Activated CD4-positive, CD25-positive, alpha-beta regulatory T cell treated with anti-CD3 and anti-CD28 coated beads, Interleukin-2, amount 50 U/mL, for 24 hours (primary cell): ENCODE results near the gene HMX1.

Experiments used
- ATAC-seq, 2 donors: fragments of 150-1000 bp; cut with Tn5 transposase; one replicate each; pipeline ENCODE4 v1.10.0; 2021; ENCODE audit warnings: mild to moderate bottlenecking in 1 of 2, moderate library complexity in 1 of 2

HMX1 gene

DNA sequence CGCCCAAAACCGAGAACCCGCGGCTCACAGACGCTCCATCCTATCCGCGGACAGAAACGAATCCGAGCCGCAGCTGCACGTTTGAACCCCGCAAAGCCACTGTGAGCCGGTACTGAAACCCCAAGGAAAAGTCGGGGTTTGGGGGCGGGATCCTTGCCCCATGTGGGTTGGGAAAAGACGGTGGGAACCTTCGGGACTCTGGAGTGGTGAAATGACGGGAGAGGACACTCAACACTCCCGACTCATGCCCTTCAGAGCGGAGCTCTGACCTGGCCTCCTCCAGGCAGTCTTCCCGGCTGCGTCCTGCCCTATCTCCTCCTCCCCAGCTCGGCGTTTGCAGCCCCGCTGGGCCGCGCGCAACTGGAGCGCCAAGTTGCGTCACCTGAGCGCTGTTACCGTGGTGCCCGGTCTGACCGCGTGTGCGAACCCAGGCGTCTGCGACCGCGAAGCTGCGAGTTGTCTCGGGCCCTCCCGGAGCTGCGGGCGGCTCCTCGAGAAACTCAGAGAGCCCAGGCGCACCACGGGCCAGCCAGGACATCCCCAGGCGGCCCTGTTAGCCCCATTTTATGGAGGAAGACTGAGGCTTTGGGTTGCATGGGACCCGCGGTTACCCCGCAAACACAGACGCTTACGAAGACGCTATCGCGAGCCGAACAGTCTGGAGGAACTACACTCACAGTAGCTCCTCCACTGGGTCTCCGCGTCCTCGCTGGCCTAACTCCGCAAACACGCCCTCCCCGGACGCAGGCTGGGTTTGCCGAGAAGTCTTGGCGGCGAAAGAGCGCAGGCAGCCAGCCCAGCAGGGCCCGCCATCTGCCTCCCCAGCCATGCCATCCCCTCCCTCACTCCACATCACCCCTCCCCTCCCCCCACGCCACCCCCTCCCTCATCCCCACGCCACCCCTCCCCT, 20.3 kb upstream of the HMX1 start:
- no peak for ATAC-seq

- no peak for ATAC-seq
These were observed 19.6 kb upstream of the HMX1 start for GRCh38 chr4:8891255-8891645.

- no peak for ATAC-seq
These were observed 17.2 kb upstream of the HMX1 start for GRCh38 chr4:8888856-8889255.

DNA sequence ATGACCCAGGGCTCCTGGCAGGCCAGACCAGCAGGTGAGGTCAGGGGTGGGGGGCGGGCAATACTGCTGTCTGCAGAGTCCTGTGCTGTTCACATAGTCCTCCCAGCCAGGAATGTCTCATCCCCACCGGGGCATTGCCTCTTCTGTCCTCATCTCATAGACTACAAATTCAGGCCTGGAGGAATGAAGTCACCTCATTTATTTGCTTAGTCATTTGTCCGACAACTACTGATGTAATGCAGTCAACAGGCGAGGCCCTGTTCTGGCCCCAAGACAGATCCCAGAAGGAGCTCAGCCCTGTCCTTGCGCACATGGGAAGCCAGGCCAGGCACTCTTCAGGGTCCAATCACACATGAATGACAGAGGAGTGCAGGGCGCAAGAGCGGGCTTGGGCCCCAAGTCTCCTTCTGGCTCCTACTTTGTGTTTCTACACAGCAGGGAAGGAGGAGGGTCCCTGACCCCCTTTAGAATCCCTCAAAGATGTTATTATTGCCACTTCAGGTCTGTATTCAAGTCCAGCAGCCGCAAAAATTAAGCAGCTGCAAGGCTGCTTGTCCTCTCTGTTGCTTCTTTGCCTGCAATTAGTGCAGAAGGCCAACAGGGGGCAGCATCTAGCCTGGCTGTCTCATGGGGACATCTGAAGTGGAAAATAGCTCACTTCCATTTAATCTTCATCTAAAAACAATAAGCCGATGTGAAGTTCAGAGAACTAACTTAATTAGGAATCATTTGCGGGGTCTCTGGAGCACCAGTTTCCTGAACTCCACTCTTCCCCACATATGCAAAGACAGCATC, 15.2 kb upstream of the HMX1 start:
- ATAC-seq = no peak

DNA sequence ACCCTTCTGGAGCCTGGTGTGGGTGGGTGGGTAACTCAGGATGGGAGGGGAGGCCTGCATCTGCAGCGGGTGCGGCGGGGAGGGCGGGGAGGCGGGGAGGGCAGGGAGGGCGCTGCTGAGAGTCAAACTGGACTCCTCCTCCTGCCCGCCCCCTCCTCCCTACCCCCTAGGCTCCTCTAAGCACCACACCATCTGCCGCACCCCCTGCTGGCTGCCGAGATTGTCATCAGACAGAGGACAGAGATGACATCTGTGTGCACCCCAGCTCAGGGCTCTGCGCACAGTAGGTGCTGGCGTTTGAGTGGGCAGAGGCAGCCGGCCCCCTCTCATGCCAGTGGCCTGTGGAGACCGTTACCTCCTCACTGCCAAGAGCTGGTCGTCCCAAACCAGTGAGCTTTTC, 10.6 kb upstream of the HMX1 start:
- ATAC-seq = no peak

DNA sequence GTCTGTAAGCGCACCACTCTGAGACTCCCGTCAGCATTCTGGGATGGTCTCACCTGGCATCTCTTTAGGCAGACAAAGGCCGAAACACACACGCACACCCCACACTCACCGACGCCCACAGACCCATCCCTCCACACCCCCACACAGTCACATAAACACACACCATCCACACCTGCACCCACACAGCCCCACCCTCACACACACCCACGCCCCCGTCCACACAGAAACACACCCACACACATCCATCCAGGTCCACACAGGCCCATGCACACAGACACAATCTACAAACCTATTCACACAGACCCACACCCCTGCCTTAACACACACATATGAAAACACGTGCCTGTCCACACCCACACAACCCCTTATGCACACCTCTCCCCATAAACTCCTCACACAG, 9.2 kb upstream of the HMX1 start:
- no peak for ATAC-seq

- ATAC-seq = no peak
These were observed 7.9 kb upstream of the HMX1 start for GRCh38 chr4:8879574-8879973.

- ATAC-seq = no peak
These were observed 6.8 kb upstream of the HMX1 start for GRCh38 chr4:8878421-8878820.

DNA sequence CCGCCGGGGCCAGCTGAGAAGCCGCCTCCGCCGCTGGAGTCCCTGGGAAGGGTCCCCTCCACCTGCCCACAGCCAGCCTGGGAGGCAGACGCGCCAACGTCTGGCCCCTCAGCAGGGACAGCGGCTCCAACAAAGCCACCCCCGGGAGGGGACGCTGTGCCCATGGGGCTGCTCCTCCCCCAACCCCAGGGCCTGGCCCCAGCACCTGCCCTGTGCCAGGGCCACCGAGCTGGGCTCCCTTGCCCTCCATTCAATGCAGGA, 6.1 kb upstream of the HMX1 start:
- ATAC-seq = no peak

DNA sequence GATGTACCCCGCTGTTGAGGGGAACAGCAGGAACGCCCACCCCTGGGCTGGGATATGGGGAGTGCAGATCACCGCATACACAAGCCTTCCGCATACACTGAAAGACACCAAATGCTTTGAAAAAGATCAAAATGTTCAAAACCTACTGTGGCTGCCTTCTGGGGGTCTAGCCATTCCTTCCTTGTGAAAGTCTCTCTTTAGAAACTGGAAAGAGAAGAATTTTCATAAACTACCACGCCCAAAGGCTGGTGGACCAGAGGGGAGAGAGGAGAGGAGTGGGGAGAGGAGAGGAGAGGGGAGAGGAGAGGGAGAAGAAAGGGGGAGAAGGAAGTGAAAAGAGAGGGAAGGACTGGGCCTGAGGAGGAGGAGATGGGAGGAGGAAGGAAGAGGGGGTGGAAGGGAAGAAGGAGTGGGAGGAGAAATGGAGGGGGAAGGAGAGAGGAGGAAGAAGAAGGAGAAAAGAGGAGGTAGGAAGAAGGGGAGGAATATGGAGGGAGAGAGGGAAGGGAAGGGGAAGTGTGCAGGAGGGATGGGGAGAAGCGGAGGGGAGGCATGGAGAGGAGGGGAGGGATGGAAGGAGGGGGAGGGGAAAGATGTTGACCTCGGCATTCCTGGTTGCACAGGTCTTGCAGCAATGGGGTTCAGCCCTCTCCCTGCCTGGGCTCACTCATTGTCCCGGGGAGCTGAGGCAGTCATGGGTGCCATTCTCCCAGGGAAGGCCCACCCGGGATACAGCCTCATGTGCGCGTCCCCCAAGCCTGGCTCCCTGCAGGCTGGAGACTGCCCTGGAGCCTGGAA, 5.5 kb upstream of the HMX1 start:
- no peak for ATAC-seq

GRCh38 chr4:8874896-8875680, 3.4 kb upstream of the HMX1 start:
- no peak for ATAC-seq

GRCh38 chr4:8874003-8874895, 2.6 kb upstream of the HMX1 start:
- no peak for ATAC-seq

DNA sequence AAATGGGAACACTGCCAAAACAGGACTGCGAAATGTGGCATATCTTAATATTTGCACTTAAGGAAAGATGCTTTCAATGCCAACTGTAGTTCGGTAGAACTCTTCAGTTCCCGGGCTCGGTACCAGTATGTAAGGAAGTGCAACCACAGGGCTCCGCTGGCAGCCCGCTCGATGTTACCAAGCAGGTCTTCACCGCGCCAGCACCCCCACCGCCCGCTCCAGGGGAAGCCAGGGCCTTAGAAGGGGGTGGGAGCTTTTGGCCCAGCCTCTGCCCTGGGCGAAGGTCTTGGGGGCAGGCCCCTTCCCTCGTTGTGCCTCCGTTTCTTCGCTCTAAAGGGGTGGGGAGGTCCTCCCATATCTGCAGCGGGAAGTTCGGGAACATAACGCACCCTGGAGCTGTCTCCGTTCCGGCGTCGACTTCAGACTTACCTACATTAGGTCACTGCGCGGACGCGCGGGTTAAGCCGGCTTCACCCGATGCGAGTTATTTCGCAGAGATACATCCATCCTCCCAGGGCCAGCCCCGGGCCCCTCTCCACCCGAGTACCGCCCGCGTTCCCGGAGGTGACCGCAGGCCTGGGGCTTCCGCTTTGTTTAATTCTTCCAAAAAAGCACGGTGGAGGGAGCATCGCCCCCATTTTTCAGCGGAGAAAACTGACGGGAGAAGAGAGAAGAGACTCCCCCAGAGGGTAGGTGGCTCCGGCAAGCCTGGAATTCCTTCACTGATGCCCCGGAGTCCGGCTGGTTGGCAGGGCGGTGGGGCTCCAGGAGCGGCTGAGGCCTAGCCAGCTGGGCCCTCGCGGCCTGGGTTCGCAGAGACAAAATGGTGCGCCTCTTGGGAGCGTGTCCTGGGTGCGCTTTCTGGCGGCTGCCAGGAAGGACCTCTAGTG, 1.0 kb upstream of the HMX1 start:
- ATAC-seq = no peak

DNA sequence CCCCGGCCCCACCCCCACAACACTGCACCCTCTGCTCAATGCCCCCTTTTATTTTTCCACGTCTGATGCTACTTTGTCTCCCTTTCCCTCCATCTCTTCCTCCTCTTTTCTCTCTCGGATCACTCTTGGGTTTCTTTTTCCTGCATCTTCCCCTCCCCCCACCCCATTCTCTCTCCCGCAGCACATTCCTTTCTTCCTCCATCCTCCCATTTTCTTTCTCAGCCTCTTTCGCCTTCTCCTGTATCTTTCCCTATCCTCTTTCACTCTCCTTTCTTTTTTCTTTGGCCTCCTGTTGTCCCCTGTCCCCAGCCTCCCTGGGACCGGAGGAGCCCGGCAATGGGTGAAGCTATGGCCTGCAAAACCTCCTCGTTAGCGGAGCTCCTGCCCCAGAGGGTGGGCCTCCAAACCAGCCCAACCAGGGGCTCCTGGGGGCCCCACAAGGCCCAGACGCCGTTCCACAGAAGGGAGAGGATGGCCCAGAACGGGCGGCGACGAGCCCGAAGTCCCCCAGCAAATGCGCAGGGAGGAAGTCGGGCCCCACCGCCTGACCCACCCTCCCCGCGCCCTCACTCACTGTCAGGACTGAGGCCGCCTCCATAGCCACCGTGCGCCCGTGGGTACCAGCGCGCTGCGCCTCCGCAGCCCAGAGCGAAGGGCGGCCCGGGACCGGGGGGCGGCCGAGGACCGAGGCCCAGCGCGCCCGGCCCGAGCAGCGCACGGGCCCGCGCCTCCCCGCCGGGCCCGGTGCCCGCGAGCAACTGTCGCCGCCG, 807 bp downstream of the HMX1 start:
- ATAC-seq = no peak

DNA sequence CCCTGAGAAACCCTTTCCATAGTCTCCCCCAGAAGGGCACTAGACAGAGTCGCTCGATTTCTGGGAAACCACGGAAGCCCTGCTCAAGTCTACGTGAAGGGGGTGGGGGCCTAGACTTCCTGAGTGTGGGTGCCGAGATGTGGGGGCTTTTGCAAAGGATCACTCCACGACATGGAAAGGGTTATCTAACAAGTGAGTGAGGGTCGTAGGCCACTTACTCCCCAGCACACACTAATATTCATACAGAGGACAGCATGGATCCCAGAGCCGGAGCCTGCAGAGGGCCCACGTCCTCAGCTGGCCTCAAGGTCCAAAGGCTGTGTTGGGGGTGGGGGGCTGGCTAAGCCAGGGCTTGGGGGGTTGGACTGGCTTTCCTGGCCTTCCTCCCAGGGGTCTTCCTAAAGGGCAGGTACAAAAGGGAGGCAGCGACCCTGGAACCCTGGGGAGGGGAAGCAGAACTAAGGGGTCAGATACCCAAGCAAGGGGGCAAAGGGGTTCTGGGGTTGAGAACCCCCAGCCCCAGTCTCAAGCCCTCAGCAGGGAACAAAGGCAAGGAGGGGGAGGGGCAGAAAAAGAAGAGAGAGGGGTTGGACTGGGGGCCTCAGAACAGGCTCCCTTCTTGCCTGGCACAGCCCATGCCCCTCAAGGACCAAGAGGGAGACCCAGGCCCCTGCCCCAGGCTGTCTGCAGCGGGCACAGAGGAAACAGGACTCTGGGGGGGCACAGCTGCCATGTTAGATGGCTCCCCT, 1.6 kb downstream of the HMX1 start:
- ATAC-seq = no peak

DNA sequence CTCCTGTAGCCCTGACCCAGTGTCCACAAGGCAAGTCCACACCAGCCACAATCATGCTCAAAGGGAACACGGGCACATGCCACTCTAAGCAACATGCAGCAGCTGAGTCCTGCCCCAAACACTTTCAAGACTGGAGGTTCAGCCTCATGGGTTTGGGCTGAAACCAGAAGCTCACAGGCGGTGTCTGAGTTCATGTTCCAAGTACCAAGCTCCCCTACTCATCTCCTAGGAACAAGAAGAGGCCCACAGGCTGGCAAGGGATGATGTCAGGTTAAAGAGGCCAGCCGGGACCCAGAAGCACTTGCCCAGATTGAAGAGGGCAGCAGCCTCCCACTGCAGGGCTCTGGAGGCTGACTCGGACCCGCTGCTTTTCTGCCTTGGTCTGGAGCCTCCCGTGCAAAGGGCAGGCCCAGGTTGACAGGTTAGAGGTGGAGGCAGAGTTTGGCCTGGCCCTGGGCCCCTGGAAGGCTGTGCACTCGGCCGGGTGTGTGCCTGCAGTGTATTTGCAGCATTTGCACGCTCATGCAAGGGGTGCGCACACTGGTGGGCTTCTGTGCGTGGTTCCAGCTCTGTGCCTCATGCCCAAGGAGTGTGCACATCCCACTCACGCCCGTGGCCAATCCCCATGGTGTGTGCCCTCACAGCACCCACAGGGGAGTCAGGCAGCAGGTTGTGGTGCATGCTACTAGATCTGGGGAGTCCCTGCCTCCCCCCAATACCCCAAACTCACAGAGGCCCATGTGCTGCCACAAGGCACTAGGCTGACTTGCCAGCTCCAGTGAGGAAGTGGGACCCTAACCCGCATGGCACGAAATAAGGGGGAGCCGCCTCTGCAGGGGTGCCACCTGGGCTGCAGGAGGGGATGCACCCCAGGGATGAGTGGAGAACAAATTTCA, 2.4 kb downstream of the HMX1 start:
- no peak for ATAC-seq

DNA sequence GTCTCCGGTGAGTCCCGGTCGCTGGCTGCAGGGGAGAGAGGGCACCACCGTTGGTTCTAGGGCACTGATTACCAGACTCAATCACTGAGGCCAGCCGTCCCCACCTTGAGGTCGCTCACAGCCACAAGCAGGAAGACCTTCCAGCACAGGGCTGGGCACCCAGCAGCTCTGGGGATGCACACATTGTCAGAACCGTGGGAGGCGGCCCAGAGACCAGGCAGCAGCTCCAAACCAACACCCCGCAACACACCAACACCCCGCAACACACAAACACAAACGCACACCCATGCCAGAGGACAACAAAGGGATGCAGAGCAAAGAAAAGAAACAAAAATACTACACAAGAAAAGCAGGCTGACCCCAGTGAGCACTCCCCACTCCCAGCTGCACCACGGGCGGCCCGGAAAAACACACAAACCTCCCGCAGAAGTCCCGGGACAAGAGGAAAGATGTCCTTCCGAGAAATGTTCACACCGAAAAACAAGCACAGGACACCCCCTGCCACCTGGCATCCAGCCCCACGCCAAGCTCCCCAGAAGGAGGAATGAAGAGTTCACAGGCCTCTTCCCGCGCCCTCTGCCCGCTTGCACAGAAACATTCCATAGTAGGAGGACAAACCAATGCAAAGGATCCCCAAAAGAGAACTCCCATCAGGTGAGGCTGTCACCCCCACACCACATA, 3.2 kb downstream of the HMX1 start:
- ATAC-seq = no peak
